CD1c-positive myeloid dendritic cell (primary cell): ENCODE measurements around the gene INPP5K.
A peak's percentile ranks its signal among the peaks of the same experiment; 100 is the strongest.
"Not testable (repeated sequence)": the region's sequence is repeated elsewhere in the genome, so short reads cannot be mapped to it uniquely, and the experiment has no call there.

Source experiments
- DNase-seq: peaks from one replicate; pipeline ENCODE4 v3.0.0-alpha.2; 2016; ENCODE audit errors: extremely low spot score

INPP5K gene

GRCh38 chr17:1546292-1546922 lies 30.0 kb upstream of the INPP5K start:
- no peak for DNase-seq

GRCh38 chr17:1545618-1546017 lies 29.2 kb upstream of the INPP5K start:
- no peak for DNase-seq

DNA sequence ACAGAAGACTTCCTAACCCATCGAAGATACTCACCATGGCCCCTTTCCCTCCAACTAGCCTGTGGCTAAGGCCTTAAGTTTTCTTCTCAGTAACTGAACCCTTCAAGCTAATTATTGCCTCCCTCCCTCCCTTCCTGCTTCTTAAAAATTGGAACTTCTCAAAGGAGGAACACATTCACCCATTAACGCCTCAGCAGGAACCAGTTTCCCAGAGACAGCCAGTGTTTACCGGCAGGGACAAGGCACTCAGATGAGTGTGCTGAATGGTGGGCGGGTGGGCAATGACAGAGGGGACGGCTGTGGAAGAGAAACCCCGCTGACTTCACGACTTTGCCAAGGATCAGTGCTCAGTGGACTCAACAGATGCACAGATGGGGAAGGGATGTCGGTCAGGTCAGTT lies 25.9 kb upstream of the INPP5K start:
- DNase-seq: no peak

DNA sequence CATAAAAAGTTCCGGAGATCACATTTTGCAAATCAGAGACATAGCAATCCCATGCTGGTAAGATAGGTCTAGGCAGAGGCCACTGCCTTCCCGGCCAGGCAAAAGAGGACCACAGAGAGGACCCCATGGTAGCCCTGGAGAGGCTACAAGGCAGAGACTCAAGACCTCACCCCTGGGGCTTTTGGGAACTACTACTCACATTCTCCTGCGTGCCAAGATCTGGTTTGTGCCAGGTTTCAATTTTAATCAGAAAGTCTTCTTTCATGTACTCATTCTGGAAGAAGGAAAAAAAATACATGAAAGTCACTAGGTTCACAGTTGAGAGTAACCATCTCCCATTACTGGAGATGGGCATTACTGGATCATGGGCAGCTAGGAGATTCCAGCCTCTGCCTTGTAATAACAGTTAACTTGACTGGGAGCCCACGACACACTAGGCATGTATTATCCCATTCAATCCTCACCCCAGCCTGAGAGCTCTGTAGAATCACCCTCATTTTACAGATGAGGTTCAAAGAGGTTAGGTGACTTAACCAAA lies 25.0 kb upstream of the INPP5K start:
- DNase-seq: no peak

DNA sequence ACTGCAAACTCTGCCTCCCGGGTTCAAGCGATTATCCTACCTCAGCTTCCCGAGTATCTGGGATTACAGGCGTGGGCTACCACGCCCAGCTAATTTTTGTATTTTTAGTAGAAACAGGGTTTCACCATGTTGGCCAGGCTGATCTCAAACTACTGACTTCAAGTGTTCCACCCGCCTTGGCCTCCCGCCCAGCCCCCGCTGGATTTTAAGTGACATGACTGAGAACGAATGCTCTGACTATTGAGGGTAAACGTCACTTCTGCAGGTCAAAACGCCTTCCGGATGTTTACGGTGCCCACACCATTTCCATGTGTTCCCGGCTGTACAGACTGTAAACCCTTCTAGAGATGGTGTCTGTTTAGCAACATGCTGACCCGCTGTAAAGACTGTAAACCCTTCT lies 23.4 kb upstream of the INPP5K start:
- DNase-seq: no peak

GRCh38 chr17:1535737-1536136 lies 19.3 kb upstream of the INPP5K start:
- no peak for DNase-seq

DNA sequence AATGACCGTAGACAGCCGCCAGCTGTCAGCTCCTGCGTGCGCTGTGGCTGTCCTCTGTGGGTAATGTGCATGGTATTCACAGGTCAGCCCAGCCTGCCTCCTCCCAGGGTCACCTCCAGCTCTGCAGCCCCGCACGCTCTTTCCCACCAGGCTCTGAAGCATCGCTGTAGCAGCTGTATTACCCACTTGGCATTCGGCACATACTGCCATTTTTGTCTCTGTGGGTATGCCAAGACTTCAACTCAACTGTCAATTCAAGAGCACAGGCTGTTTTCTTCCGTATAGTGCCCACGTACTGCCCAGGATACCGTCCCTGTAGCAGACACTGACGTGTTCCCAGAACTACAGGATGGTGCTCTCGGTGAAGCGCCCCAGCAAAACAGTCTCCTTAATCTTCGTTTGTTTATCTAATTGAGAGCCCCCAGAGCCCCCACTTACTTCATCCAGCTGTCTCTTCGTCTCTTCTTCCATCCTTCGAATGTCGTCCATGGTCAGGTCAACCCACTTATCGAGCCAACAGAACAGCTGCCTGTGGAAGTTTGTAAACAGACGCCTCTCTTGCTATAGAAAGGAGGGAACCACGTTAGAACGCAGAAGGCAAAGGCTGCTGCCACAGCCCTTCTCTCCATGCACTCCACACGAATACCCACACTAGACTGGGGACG lies 17.4 kb upstream of the INPP5K start:
- DNase-seq: no peak

DNA sequence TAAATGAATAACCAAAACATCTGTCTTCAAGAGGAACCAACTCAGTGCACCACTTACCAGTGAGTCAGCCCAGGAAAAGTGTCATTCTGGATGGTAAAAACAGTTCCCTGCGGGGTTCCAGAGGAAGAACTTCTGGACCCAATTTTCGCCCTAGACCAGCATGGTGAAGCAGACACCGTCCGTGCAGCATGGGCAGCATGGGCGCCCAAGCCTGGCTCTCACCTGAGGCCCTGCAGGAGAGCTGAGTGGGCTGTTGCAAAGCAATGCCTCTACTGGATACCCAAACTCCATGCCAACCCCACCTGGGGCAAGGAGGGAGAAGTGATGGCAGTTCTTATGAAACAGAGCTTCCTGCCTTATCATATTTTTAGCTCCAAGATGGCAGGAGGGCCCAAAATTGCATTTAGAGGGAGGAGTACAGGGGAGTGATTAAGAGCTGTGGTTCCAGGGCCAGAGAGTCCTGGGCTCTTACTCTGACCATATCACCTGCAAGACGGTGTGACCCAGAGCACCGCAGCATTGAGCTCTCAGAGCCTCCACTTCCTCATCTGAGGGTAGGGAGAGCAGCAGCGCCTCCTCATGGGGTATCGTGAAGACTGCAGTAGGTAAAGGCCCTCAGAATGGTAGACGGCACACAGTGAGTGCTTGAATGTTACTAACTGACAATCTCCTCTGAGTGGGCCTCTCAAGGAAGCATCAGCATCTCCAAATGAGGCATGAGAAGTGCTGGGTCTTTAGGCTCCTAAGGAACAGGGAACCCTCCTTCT lies 16.6 kb upstream of the INPP5K start:
- peak; percentile 64 for DNase-seq

- no peak for DNase-seq
Observed at GRCh38 chr17:1529863-1530262, 13.5 kb upstream of the INPP5K start.

DNA sequence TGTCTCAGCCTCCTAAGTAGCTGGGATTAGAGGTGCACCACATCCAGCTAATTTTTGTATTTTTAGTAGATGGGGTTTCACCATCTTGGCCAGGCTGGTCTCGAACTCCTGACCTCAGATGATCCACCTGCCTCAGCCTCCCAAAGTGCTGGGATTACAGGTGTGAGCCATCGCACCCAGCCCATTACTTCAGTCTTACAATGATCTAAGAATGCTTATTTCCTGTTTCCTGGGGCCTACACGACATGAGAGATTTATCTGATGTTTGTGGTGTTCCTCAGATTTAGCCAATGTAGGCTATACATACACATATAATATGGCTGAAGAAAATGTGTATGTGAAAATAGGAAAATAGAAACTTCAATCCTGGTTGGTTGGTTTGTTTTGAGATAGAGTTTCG lies 10.5 kb upstream of the INPP5K start:
- DNase-seq: not testable (repeated sequence)

- DNase-seq: no peak
Observed at GRCh38 chr17:1522626-1523025, 6.2 kb upstream of the INPP5K start.

DNA sequence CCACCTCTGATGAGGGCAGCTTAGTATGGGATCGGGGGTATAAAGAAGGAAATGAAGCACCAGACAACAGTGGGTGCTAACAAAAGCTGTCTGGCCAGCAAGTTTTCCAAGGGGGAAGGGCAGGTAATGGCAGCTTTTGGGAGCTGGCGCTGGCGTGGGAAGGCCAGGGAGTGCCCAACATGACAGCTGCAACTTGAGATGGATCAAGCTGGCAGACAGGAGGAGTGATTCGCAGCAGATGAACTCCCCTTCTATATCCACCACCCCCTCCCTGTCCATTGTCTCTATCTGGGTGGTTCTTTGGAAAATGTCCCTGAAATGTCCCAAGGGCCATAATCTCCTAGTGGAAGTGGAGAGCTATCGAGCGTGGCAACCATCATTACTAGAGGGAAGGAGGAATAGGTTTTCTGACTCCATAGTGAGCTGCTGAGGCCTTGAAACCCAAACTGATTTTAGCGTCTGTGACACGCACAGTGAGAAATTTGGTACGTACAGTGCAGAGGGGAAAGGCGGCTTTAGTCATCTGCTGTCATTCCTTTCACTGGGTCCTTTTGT lies 4.8 kb upstream of the INPP5K start:
- DNase-seq: no peak

DNA sequence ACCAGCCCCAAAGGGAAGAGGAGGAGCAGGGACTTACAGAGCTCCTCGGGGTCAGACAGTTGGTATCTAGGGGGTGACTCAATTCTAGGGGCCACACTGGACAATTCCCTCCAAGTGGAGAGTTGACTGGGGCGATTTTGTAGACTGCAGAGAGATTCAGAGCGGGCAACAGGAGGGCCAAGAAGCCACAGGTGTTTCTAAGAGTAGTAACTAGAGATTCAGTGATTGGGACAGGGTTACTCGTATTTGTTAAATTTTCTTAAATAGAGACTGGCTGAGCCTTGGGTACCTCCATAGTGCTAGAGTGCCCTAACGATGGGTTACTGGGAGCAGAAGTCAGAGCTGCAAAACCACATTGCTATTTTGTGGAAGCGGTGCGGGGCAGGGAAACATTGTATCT lies 3.3 kb upstream of the INPP5K start:
- DNase-seq: no peak

- DNase-seq: no peak
Observed at GRCh38 chr17:1518410-1518809, 2.0 kb upstream of the INPP5K start.

GRCh38 chr17:1515640-1516387 lies 598 bp downstream of the INPP5K start:
- peak; percentile 82 for DNase-seq

- DNase-seq: no peak
Observed at GRCh38 chr17:1512351-1512750, 4.1 kb downstream of the INPP5K start.

DNA sequence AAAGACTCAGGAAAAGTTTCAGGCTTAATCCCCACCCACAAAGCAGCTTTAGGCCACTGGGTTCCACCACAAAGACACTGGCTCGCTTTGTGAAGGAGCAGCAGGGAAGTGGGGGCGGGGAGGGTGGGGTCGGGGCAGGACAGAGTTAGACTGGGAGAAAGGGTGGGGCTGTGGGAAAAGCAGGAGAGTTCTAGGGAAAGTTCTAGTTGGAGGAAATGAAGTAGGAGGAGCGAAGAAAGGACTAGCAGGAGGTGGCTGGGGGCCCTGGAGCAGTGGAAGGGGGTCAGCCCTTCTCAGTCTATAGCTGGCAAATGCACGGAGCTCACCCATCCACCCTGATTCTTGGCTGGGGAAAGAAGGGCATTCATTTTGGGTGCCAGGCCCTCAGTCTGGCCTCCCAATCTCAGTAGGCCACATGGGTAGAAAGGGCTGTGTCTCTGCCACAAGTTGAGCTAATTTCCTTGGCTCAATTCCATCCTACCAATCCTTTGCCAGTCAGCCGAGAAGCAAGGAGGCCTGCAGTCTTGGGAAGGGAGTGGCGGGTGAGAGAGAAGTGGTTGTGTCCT lies 4.6 kb downstream of the INPP5K start:
- DNase-seq: no peak

- DNase-seq: no peak
Observed at GRCh38 chr17:1511290-1511689, 5.1 kb downstream of the INPP5K start.

DNA sequence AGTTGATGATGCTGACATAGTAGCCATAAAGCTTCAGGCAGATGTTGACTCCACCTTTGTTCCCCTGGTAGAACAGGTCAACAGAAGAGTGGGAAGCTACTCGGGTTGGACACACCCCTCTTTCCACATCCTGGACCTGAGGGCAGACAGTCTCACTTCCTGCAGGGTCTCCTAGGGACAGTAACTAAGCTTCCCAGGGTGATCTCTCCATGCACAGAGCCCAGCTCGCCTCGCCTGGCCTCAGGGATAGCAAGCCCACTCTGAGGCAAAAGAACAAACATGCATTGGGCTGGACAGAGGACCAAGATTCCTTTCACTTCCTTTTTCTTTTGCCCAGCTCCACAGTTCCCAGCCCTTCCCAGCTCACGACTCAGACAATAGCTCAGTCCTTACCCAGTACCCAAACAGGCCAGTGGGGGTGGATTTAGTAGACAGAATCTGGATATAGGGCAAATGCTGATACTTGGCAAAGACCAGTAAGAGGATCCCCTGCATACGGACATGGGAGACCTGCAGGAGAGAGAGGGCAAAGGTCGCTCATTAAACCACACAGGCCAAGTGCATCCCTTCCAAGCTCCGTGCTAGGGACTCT lies 7.0 kb downstream of the INPP5K start:
- peak; percentile 50 for DNase-seq

- not testable (repeated sequence) for DNase-seq
Observed at GRCh38 chr17:1508709-1509108, 7.7 kb downstream of the INPP5K start.

DNA sequence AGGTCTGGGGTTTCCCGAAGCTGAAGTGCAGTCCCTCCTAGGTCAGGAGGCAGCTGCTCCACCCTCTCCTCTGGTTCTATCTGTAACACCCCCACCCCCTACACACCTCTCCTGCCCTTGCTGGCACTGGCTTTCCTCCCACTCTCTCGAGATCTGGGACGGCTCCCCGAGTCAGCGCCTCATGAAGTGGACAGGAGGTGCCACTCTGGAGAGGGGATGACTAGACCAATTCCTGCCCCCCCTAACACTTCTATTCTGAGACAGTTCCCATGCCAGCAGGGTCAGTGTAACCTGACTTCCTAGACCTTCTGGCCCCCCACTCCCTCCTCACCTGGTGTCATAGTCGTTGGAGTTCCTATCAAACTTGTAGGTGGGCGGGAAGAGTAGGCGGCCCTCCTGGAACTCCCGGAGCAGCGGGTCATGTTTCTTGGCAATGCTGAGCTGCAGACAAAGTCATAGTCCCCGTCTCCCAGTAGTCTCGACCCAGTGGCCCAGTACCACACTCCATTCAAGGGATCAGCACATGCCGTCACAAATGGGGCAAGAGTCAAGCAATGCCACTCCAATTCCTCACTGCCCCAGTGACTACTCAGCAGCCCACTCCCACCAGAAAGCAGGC lies 9.7 kb downstream of the INPP5K start:
- no peak for DNase-seq
